Mesenteric fat pad (tissue), 1 donor: Measurements from ENCODE around the gene EPHA3. TPM values are rescaled to one million over a fixed set of nuclear protein-coding genes. Genes with fewer than 3 reads are reported as not detected.
A peak's percentile ranks its signal among the peaks of the same experiment; 100 is the strongest.

ENCODE experiments used
- DNase-seq: peaks from one replicate; pipeline ENCODE4 v3.0.0-alpha.2; 2020; ENCODE audit warnings: low spot score
- long read RNA-seq: library from polyadenylated mRNA; unstranded; transcript quantifications from one replicate; pipeline ENCODE4 v2.0.0, GENCODE V29; 2020
- total RNA-seq: library from RNA; stranded (reverse); fragmentation: NEBNext Ultra II Directional; extraction: Animal tissue kit (Norgen Biotek cat#: 25700); gene quantifications from one replicate; pipeline ENCODE4 v1.2.1, GENCODE V29; 2021
- donor health status: DM: yes; HTN: yes; CAD: no.

Gene EPHA3
- total RNA-seq: 2.8 TPM
- long read RNA-seq, partial matches to known transcripts: 0 of 3 reads
- long read RNA-seq, other reads (novel, unspliced or antisense): 3 of 3 reads

DNA sequence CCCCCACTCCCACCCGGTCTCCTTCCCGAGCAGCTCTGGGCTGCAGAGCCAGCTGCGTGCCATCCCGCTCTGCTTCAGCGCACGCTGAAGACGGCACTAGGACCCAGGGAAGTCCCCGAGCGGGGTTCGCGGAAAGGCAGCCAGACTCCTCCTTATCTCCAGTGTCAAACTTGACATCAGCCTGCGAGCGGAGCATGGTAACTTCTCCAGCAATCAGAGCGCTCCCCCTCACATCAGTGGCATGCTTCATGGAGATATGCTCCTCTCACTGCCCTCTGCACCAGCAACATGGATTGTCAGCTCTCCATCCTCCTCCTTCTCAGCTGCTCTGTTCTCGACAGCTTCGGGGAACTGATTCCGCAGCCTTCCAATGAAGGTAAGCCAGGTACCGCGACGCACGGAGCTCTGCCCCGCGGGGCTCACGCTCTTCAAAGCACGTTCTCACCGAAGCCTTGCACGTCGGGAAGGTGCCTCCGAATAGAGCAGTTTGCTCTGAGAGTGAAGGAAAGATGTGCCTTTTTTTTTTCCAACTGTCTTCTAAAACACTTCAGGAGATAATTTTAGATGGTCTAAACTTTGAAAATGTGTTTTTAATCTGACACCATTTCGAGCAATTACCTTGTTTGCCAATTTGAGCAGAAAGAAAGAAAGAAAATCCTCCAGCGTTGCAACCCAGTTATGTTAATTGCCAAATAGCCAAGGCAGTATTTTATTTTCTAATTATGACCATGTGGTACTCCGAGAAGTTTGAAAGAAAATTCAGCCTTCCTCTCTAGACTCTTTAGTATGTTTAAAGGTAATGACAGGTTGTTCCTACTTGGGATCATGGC is at the start of gene EPHA3:
Gene EPHA3 (plus strand): TSS at position 161 of the 830 bp plus-strand sequence. CDS start 128 bp downstream, at position 289.
- DNase-seq: peak; percentile 89

DNA sequence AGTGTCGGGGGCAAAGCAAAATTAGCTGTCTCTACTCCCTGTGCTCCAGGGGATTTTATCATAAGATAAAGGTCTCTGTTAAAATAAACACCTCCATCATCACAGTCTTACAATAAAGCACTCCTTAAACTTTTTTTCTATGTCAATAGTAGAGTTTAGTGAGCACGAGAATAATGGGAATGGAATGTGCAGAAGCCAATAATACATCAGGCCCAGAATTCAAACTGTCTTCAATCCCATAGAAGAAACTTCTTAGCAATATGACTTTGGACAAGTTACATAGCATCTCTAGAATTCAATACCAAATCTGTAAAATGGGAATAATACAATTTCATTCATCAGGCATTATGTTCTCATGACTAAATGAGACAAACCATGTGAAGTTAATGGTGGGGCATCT is 49.0 kb upstream of the EPHA3 start:
- DNase-seq: no peak

DNA sequence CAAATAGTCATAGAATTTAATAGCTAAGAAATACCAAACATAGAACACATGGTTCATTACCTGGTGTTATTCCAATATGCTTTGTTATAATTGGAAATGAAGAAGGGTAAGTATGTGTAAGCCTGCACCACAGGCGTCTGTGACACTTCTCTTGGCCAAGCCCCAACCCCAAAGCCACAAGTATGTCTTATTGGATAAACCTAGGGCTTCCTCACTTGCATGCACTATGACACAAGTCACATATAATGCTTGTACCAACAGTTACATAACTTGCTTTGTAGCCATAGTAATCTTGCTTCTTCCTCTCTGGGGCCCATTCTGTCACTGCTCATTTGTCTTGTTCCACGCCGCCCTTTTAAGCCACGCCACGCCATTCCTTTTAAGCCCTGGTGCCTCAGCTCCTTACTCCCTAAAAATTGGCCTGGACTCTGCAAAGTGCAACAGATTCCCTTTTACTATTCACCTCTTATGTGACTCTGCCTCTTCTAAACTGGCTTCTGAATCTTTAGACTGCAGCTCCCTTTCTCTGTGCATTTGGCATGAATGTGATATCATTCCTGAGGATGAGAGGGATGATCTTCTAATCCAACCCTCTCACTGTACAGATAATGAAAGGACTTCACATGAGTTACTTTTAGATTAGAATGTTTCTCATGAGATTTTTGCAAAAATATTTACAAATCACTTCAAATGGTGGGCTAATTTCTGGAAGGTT is 48.1 kb upstream of the EPHA3 start:
- DNase-seq: no peak

DNA sequence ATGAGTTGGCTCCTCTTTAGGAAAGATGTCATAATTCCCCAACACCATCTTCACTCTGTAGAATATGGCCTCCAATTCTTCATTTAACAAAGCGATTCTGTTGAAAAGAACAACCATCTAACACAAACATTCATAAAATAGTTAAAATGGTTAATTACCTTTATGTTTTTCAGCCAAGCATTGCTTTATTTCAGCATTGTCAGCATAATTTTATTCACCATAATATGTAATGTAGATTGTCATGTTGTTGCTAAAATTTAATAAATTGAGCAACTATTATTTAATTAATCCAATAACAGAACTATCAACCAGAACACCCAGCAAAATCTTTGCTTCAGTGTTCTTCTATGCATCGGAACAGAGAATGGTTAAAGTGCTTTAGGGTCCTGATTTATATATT is 46.2 kb upstream of the EPHA3 start:
- no peak for DNase-seq

DNA sequence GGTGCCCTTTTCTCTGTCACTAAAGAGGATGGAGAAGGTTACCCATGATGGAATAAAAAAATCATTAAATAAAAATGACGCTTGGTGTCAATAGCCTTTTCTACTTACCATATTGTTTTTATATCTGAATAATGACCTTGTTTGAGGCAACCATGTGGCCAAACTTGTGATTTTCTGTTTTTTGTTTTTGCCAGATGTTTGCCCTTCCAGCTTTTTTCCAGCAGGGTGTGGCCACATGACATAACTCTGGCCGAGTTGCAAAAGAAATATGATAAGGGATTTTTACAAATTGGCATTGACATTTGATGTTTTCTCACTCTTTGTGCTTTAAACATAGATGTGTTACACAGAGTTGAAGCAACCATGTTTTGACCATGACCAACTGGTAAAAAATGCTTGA is 39.7 kb upstream of the EPHA3 start:
- no peak for DNase-seq

DNA sequence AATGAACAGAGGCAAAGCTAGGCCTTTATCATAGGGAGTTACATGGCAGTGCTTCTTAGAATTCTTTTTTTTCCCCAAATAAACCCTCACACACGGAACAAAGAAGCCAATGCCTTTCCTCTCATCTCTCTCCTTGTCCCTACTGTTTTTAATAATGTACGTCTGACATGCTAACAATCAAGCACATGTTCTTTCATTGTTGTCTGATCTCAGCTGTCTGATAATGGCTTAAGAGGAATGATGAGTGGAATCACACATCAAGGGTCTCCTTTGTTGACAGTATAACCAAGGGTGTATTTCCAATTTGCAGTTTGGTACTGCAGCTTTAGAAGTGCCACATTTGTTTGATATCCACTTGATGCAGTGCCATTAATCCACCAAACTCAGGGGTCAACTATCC is 34.8 kb upstream of the EPHA3 start:
- DNase-seq: no peak

GRCh38 chr3:89079944-89080343 is 27.5 kb upstream of the EPHA3 start:
- no peak for DNase-seq

DNA sequence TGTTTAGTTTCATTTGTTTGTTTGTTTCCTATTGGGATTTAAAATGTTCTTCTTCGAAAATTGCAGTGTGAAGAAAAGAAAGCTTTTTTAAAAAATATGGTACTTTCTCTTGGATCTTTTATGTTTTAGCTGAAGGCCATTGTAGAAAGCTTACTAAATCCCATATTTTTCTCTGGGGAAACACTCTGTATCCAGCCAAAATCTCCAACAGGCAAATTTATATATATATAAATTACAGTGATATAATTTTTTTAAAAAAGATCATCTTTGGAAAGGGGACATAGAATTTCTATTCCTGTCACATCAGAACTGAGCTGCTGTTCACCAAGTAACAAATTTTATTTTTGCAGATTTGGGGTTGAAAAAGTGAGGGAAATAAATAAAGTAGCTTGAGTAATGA is 19.6 kb upstream of the EPHA3 start:
- DNase-seq: no peak

DNA sequence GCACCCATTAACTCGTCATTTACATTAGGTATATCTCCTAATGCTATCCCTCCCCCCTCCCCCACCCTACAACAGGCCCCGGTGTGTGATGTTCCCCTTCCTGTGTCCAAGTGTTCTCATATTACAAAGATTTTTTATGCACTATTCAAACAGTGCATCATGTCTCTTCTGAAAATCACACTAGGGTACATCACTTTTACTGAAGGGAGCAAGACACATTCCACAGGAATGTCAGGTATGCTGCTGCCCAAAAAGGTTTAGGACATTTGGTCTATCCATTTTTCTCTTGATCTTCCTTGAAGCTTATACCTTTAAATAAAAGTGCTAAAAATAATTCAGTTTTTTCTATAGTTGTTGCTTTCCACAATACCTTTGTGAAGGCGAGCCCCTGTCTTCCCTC is 9.2 kb upstream of the EPHA3 start:
- no peak for DNase-seq

DNA sequence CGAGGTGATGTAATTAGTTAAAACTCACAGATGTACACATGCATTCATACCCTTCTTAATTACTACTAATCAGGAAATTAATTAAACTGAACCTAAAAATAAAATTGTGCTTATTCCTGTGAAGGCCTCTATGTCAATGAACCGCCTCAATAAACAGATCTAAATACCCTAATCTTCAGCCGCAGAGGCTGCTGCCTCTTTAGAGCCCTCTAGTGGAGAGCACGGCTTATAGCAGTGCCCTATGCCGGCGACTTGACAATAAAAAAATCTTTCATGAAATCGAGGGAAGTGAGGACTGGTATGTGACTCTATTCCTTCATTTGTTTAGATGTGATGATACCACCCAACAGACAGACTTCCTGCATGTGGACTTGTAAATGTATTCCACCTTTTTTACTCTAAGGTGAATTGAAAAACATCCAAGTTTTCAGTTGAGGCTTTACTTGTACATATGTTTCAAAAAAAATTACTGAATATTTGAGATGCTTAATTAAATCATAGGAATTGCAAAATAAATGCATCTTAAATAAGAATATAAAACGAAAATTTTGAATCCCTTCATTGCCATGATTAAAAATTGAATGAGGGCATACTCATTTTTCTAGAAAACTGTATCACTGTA is 8.3 kb upstream of the EPHA3 start:
- no peak for DNase-seq

DNA sequence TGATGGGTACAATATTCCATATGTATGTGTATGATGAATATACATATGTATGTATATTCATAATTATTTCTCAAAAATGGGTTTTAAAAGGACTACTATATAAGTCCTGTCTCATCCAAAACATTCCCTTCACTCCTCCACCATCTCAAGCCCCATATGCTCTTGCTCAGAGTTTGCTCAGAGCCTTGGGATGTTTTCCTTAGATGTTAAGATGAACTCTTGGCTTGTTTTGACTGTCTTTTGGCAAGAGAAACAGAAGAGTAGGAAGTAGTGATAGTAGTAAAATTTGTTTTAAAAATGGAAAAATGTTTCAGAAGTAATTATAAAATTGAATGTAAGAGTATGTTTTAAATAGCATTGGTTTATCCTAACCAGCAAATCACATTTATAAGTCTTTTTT is 6.2 kb upstream of the EPHA3 start:
- DNase-seq: no peak

DNA sequence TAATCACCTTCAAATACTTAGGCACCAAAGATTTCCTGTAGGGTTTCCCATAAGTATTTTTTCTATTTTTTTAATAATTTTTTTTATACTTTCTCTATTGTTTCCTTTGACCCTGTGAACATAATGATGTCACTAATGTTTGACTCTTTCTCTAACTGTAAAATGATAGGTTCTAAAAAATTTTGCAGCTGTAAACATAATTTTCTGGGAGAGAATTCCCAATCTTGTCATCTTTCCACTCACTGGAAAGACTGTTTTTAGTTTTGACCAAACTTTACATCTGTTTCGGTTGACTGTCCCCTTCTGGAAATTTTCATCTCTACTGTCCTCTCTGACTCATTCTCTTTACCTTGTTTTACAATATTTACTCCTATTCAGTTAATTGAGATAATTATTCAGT is 5.5 kb upstream of the EPHA3 start:
- DNase-seq: no peak

- DNase-seq: no peak
Observed at GRCh38 chr3:89104499-89104898, 2.9 kb upstream of the EPHA3 start.

DNA sequence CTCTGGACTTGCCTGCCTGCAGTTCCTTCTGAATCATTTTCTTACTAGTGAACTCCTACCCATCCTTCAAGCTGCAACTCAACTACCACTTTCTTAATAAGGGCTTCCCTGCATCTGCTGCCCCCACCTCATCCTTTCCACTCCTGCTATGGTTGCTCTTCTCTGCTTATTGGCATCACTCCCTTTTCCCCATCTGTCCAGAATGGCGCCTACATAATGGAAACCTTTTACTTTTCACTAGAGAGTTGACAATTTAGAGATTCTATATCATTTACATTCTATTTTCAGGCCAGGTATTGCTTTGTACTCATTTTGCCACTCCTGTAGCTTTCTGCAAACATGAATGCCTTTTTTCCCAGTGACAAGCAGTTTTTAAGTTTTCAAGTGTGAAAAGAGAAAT is 1.9 kb upstream of the EPHA3 start:
- DNase-seq: no peak

DNA sequence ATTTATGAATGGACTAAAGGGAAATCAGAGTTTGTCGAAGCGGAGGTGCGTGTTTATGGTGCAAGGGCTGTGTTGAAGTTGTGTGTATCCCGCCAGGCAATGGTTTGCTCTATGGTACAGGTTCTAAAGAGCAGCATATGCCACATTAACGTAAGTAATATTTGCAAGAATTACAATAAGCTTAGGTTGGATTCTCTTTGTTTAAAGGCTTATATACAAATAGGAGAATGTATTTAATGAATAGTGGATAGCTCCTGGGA is 800 bp downstream of the EPHA3 start:
- DNase-seq: no peak

GRCh38 chr3:89113344-89113743 is 5.9 kb downstream of the EPHA3 start:
- no peak for DNase-seq

- DNase-seq: peak; percentile 90
Observed at GRCh38 chr3:89113893-89114840, 6.7 kb downstream of the EPHA3 start.

GRCh38 chr3:89114841-89115223 is 7.4 kb downstream of the EPHA3 start:
- no peak for DNase-seq

DNA sequence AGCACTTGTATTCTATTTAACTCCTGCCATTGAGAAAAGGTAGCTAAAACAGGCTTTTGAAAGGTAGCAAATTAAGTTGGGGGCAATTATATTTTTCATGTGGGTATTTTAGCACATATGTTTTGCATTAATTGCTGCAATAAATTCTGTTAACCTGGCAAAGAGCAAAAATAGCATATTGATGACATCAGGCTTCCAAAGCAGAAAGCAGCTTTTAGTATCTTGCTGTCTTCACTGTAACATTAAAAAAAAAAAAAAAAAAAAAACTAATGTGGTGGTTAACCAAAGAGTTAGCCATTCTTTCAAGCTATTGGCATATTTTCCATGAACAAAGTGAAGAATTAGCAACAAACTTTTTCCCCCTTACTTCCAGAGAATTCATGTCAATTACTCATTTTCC is 9.1 kb downstream of the EPHA3 start:
- DNase-seq: no peak

GRCh38 chr3:89138048-89138447 is 30.6 kb downstream of the EPHA3 start:
- no peak for DNase-seq

GRCh38 chr3:89139870-89140269 is 32.4 kb downstream of the EPHA3 start:
- no peak for DNase-seq
